Ectodermal cell (in vitro differentiated cells): Measurements from ENCODE around the gene PLA2G7. TPM values are rescaled to one million over a fixed set of nuclear protein-coding genes. Genes with fewer than 3 reads are reported as not detected.
"Not testable (repeated sequence)": the region's sequence is repeated elsewhere in the genome, so short reads cannot be mapped to it uniquely, and the experiment has no call there.

Experiments used
- H3K27ac ChIP-seq: 2 replicates; pipeline ENCODE4 v1.7.0; 2013; ENCODE audit warnings: mild to moderate bottlenecking, low read depth, low read length; ENCODE audit not compliant: insufficient read depth, poor library complexity, severe bottlenecking
- H3K27me3 ChIP-seq: 2 replicates; pipeline ENCODE4 v1.7.0; 2013; ENCODE audit warnings: mild to moderate bottlenecking, low read length; ENCODE audit not compliant: insufficient read depth, control insufficient read depth, poor library complexity, severe bottlenecking
- H3K36me3 ChIP-seq: one replicate; pipeline ENCODE4 v1.7.0; 2013; ENCODE audit warnings: low read length; ENCODE audit not compliant: control insufficient read depth, insufficient read depth
- H3K4me1 ChIP-seq: one replicate; pipeline ENCODE4 v1.7.0; 2013; ENCODE audit warnings: low read length; ENCODE audit not compliant: control insufficient read depth, insufficient read depth
- H3K4me3 ChIP-seq: 2 replicates; pipeline ENCODE4 v1.7.0; 2013; ENCODE audit warnings: low read depth, low read length, control low read depth; ENCODE audit not compliant: insufficient read depth
- H3K9me3 ChIP-seq: 2 replicates; pipeline ENCODE4 v1.7.0; 2013; ENCODE audit warnings: mild to moderate bottlenecking, low read length, moderate library complexity; ENCODE audit not compliant: control insufficient read depth
- WGBS, 2 experiments: methylation state at CpG; one replicate each; pipeline ENCODE4 v1.1.7; 2013; ENCODE audit warnings: missing lambda C conversion rate in 2 of 2; 5-methylcytosine and 5-hydroxymethylcytosine counted together
- polyA plus RNA-seq, 4 experiments: library from polyadenylated mRNA; stranded (reverse); fragments of 50-300 nt; gene quantifications; one replicate each; pipeline ENCODE4 v1.2.3, GENCODE V29; 2013

PLA2G7 gene
- polyA plus RNA-seq (2013, experiment 1 of 4) = 1.4 TPM
- polyA plus RNA-seq (2013, experiment 2 of 4) = 1.3 TPM
- 2.0 TPM for polyA plus RNA-seq (2013, experiment 3 of 4)
- 1.1 TPM for polyA plus RNA-seq (2013, experiment 4 of 4)

- WGBS, 2 experiments = 0% methylated on average over 73 of the region's 73 CpGs
- H3K4me1 ChIP-seq = no peaks in the 10 kb centered on the region
- peaks cover 32% of the 10 kb centered on the region for H3K27me3 ChIP-seq
- H3K27ac ChIP-seq = no peak within 1 kb of the TSS
- no peaks in the 10 kb centered on the region for H3K9me3 ChIP-seq
- H3K4me3 ChIP-seq = peak within 1 kb of the TSS; percentile 64
- H3K36me3 ChIP-seq = no peaks in the 10 kb centered on the region
Measured at GRCh38 chr6:46734867-46735719, at the start of gene PLA2G7. TSS of gene PLA2G7 (minus strand) at chr6:46735375. CDS start at chr6:46722891, 12,484 bp downstream.

- WGBS, 2 experiments = 78 to 89% methylated on average over 1 of the region's 1 CpG
- Histone ChIP-seq H3K4me3 (no peak overlapping the region), H3K36me3 (no peaks in the 10 kb centered on the region), H3K4me1 (no peaks in the 10 kb centered on the region), H3K9me3 (no peaks in the 10 kb centered on the region), H3K27ac (no peak overlapping the region), H3K27me3 (no peaks in the 10 kb centered on the region)
Measured at GRCh38 chr6:46784535-46784934, 49.4 kb upstream of the PLA2G7 start.

GRCh38 chr6:46781478-46782378, 46.6 kb upstream of the PLA2G7 start:
- Histone ChIP-seq H3K9me3 (no peaks in the 10 kb centered on the region), H3K36me3 (no peaks in the 10 kb centered on the region), H3K4me3 (no peak overlapping the region), H3K27ac (no peak overlapping the region), H3K4me1 (no peaks in the 10 kb centered on the region), H3K27me3 (no peaks in the 10 kb centered on the region)
- 43 to 54% methylated on average over 5 of the region's 6 CpGs for whole genome bisulfite sequencing, 2 experiments

GRCh38 chr6:46777476-46778346, 42.5 kb upstream of the PLA2G7 start:
- H3K4me3 ChIP-seq = no peak overlapping the region
- H3K9me3 ChIP-seq = no peaks in the 10 kb centered on the region
- 94 to 97% methylated on average over 10 to 12 of the region's 12 CpGs for WGBS, 2 experiments
- no peaks in the 10 kb centered on the region for H3K27me3 ChIP-seq
- no peaks in the 10 kb centered on the region for H3K4me1 ChIP-seq
- H3K27ac ChIP-seq = no peak overlapping the region
- H3K36me3 ChIP-seq = no peaks in the 10 kb centered on the region

- Histone ChIP-seq H3K9me3 (no peaks in the 10 kb centered on the region), H3K36me3 (no peaks in the 10 kb centered on the region), H3K27ac (no peak overlapping the region), H3K4me3 (no peak overlapping the region), H3K4me1 (no peaks in the 10 kb centered on the region), H3K27me3 (no peaks in the 10 kb centered on the region)
- whole genome bisulfite sequencing, 2 experiments = 93 to 94% methylated on average over 5 of the region's 5 CpGs
Measured at GRCh38 chr6:46776070-46776712, 41.0 kb upstream of the PLA2G7 start.

- H3K27me3 ChIP-seq, H3K4me1 ChIP-seq, H3K36me3 ChIP-seq, H3K9me3 ChIP-seq, H3K4me3 ChIP-seq, H3K27ac ChIP-seq: not testable (repeated sequence)
- WGBS, 2 experiments = 94 to 95% methylated on average over 24 of the region's 24 CpGs
Measured at GRCh38 chr6:46774736-46775135, 39.6 kb upstream of the PLA2G7 start.

- Histone ChIP-seq H3K36me3 (no peaks in the 10 kb centered on the region), H3K27ac (no peak overlapping the region), H3K9me3 (no peaks in the 10 kb centered on the region), H3K27me3 (no peaks in the 10 kb centered on the region), H3K4me3 (no peak overlapping the region), H3K4me1 (no peaks in the 10 kb centered on the region)
- 74 to 78% methylated on average over 1 of the region's 1 CpG for WGBS, 2 experiments
Measured at GRCh38 chr6:46773201-46773855, 38.2 kb upstream of the PLA2G7 start.

- no peak overlapping the region for H3K27ac ChIP-seq
- no peaks in the 10 kb centered on the region for H3K9me3 ChIP-seq
- H3K4me1 ChIP-seq = no peaks in the 10 kb centered on the region
- H3K27me3 ChIP-seq = no peaks in the 10 kb centered on the region
- H3K36me3 ChIP-seq = no peaks in the 10 kb centered on the region
- WGBS, 2 experiments = 87 to 93% methylated on average over 2 of the region's 2 CpGs
- no peak overlapping the region for H3K4me3 ChIP-seq
Measured at GRCh38 chr6:46772762-46773161, 37.6 kb upstream of the PLA2G7 start.

- Histone ChIP-seq H3K27ac (no peak overlapping the region), H3K4me3 (no peak overlapping the region), H3K4me1 (no peaks in the 10 kb centered on the region), H3K27me3 (no peaks in the 10 kb centered on the region), H3K9me3 (no peaks in the 10 kb centered on the region), H3K36me3 (no peaks in the 10 kb centered on the region)
- 96 to 100% methylated on average over 1 of the region's 1 CpG for WGBS, 2 experiments
Measured at GRCh38 chr6:46772016-46772415, 36.8 kb upstream of the PLA2G7 start.
